Adrenal gland (tissue), 12 donors: ENCODE measurements around the gene CD1B. TPM values are rescaled to one million over a fixed set of nuclear protein-coding genes. Genes with fewer than 3 reads are reported as not detected.

Source experiments
- DNase-seq, 7 donors: peaks; one replicate each; pipeline ENCODE4 v3.0.0-alpha.2; 2019 to 2020
- H3K27ac ChIP-seq, 5 donors: fragments of 200-600 bp; sonication (generic) in 4 of 5; 1 replicate in 3 of 5; 2 replicates in 2 of 5; pipeline versions ENCODE4 v1.5.1 to v1.8.0; 2016 to 2020; ENCODE audit warnings: mild to moderate bottlenecking in 1 of 5
- H3K27me3 ChIP-seq: fragments of 200-600 bp; 2 replicates; pipeline ENCODE4 v1.8.0; 2021
- H3K36me3 ChIP-seq, 2 donors: fragments of 200-600 bp; replicated peaks in 1 of 2; 1 replicate in 1 of 2; 2 replicates in 1 of 2; pipeline versions ENCODE4 v1.5.1 to v1.8.0; 2018 to 2022
- H3K4me1 ChIP-seq, 2 donors: fragments of 200-600 bp; replicated peaks in 1 of 2; 1 replicate in 1 of 2; 2 replicates in 1 of 2; pipeline versions ENCODE4 v1.5.1 to v1.8.0; 2018 to 2021
- H3K4me3 ChIP-seq, 4 donors: fragments of 200-600 bp; sonication (generic) in 3 of 4; one replicate each; pipeline ENCODE4 v1.5.1; 2016 to 2018
- H3K9me3 ChIP-seq, 3 donors: fragments of 200-600 bp; sonication (generic) in 1 of 3; replicated peaks in 1 of 3; 1 replicate in 2 of 3; 2 replicates in 1 of 3; pipeline versions ENCODE4 v1.5.1 to v1.8.0; 2016 to 2021
- CTCF ChIP-seq, 6 experiments: fragments of 450-650 bp in 4 of 6; fragments of 200-600 bp in 2 of 6; sonication (generic) in 1 of 6; IDR thresholded peaks; 1 replicate in 5 of 6; 2 replicates in 1 of 6; pipeline versions ENCODE4 v1.5.1 to v1.8.0; 2016 to 2021; ENCODE audit warnings: antibody characterized with exemption in 6 of 6, mild to moderate bottlenecking in 2 of 6, moderate library complexity in 1 of 6
- POLR2A ChIP-seq, 2 donors: fragments of 450-650 bp; IDR thresholded peaks; one replicate each; pipeline ENCODE4 v1.6.1; 2017; ENCODE audit warnings: antibody characterized with exemption in 2 of 2, mild to moderate bottlenecking in 2 of 2, moderate library complexity in 1 of 2
- WGBS, 4 donors: extraction: QIAGEN DNeasy Blood & Tissue Kit in 2 of 4; methylation state at CpG; one replicate each; pipeline versions ENCODE4 v1.1.5 to v1.1.7; 2013 to 2017; 5-methylcytosine and 5-hydroxymethylcytosine counted together
- intact Hi-C, 2 donors: fragments of 100-400 bp; cut with DNase I; formaldehyde crosslinking; loops; one replicate each; pipeline versions ENCODE4 v1.14.1 to v1.15.0; 2022 to 2023
- polyA plus RNA-seq, 3 donors: library from polyadenylated mRNA; stranded (reverse); fragments of 200-250 nt in 2 of 3; fragments of 350-450 nt in 1 of 3; fragmentation: Illumina TruSeq in 1 of 3; extraction: RNeasy Lipid Tissue Mini Kit (QIAGEN cat#74804) in 1 of 3; gene quantifications; one replicate each; pipeline ENCODE4 v1.2.3, GENCODE V29; 2013 to 2014
- total RNA-seq, 9 donors: library from RNA; depleted of rRNA in 4 of 9; stranded (reverse); fragments of >200 nt in 4 of 9; fragments of 120-200 nt in 1 of 9; fragmentation: NEBNext Ultra II Directional in 1 of 9; extraction: Animal tissue kit (Norgen Biotek cat#: 25700) in 1 of 9; gene quantifications; one replicate each; pipeline versions ENCODE4 v1.1.0 to v1.2.4, GENCODE V29; 2013 to 2023
- donor health status: healthy with polysubstance abuse.
- donor health status: Bipolar disorder and iron deficiency.
- donor health status: DM: yes; HTN: yes; CAD: no.
- donor health status: DM: no; HTN: no; CAD: no.
- donor health status: DM: no; HTN: no; CAD: no.
- donor health status: DM: yes; HTN: yes; CAD: no.

The CD1B gene
- total and polyA plus RNA-seq, 12 donors: not detected

GRCh38 chr1:158327481-158327880 lies 3.9 kb downstream of the CD1B start:
- Histone ChIP-seq H3K27ac (no peak overlapping the region), H3K4me1 (no peaks in the 10 kb centered on the region), H3K4me3 (no peak overlapping the region), H3K9me3 (no peaks in the 10 kb centered on the region), H3K27me3 (no peaks in the 10 kb centered on the region), H3K36me3 (no peaks in the 10 kb centered on the region)
- TF ChIP-seq CTCF (IDR thresholded peaks at IDR 0.05): no peak
- no peak for TF ChIP-seq POLR2A (IDR thresholded peaks at IDR 0.05)
- DNase-seq: no peak
- intact Hi-C loops: no loop called here

GRCh38 chr1:158324395-158324794 lies 6.9 kb downstream of the CD1B start:
- no peaks in the 10 kb centered on the region for H3K9me3 ChIP-seq
- no peaks in the 10 kb centered on the region for H3K27me3 ChIP-seq
- TF ChIP-seq POLR2A (IDR thresholded peaks at IDR 0.05) (no peak), CTCF (IDR thresholded peaks at IDR 0.05) (no peak)
- H3K36me3 ChIP-seq: no peaks in the 10 kb centered on the region
- intact Hi-C loops: no loop called here
- H3K4me1 ChIP-seq: no peaks in the 10 kb centered on the region
- 70 to 81% (median 76%) methylated on average over 4 of the region's 4 CpGs for WGBS, 4 donors
- H3K27ac ChIP-seq: no peak overlapping the region
- DNase-seq: no peak
- no peak overlapping the region for H3K4me3 ChIP-seq

GRCh38 chr1:158323866-158324265 lies 7.5 kb downstream of the CD1B start:
- Histone ChIP-seq H3K4me3 (no peak overlapping the region), H3K27ac (no peak overlapping the region), H3K9me3 (no peaks in the 10 kb centered on the region), H3K27me3 (no peaks in the 10 kb centered on the region), H3K4me1 (no peaks in the 10 kb centered on the region), H3K36me3 (no peaks in the 10 kb centered on the region)
- intact Hi-C loops: no loop called here
- WGBS, 4 donors: 38 to 86% (median 61%) methylated on average over 1 of the region's 1 CpG
- TF ChIP-seq POLR2A (IDR thresholded peaks at IDR 0.05): no peak
- no peak for TF ChIP-seq CTCF (IDR thresholded peaks at IDR 0.05)
- no peak for DNase-seq

- no peaks in the 10 kb centered on the region for H3K4me1 ChIP-seq
- TF ChIP-seq POLR2A (IDR thresholded peaks at IDR 0.05) (no peak), CTCF (IDR thresholded peaks at IDR 0.05) (no peak)
- no peaks in the 10 kb centered on the region for H3K27me3 ChIP-seq
- intact Hi-C loops: no loop called here
- no peak for DNase-seq
- H3K27ac ChIP-seq: no peak overlapping the region
- H3K4me3 ChIP-seq: no peak overlapping the region
- WGBS, 4 donors: 60 to 79% (median 70%) methylated on average over 2 of the region's 2 CpGs
- no peaks in the 10 kb centered on the region for H3K9me3 ChIP-seq
- no peaks in the 10 kb centered on the region for H3K36me3 ChIP-seq
These were observed 20.3 kb downstream of the CD1B start for GRCh38 chr1:158311066-158311465.
